HG02763 (cell line): ENCODE measurements around the gene CHPF.
A peak's percentile ranks its signal among the peaks of the same experiment; 100 is the strongest.

ENCODE experiments used
- ATAC-seq: cut with Tn5 transposase; IDR thresholded peaks from one replicate; pipeline ENCODE4 v1.9.1; 2021; ENCODE audit warnings: mild to moderate bottlenecking, moderate library complexity; ENCODE audit not compliant: unreplicated experiment

Gene CHPF

GRCh38 chr2:219552382-219553167 lies 9.0 kb upstream of the CHPF start:
- peak; percentile 82 for ATAC-seq

DNA sequence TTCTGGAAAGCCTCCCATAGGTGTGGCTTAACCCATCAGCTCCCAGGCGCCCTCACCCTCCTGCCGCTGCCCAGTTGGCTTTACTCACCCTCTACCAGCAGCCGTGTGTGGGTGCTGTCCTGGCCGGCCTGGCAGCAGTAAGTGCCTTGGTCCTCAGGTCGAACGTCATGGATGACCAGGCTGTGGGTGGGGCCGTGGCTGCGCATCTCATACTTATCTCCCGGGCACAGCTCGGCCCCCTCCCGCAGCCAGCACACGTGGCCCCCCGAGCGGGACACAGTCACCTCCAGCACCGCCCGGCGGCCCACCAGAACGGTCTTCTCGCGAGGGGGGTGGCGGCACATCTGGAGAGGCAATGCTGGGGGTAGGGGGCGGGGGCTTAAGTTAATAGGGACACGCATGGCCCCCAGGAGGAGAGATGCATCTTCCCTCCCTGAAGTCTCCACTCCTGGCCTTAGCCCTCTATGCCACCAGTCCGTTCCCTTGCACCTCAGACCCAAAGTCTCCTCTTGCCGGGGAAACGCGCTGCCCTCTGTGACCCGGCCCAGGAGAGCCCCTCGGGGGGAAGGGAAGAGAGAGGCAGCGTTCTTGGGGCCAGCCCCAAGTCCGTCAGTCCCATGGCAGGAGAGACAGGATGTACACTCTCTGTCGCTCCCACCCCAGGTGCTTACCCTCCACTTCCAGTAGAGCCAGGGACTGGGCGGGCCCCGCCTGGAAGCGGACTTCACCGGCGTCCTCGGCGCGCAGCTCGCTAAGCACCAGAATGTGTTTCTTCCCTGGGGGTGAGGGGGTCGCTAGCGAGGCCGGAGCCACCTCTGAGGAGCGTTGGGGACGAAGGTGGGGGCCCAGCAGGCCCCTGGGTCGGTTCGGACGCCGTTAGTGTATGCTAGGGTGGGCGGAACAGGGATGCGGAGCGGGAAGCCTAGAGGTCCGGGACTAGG lies 8.1 kb upstream of the CHPF start:
- ATAC-seq, result peak; percentile 18

GRCh38 chr2:219549619-219550018 lies 6.0 kb upstream of the CHPF start:
- no peak for ATAC-seq

- no peak for ATAC-seq
These were observed 5.4 kb upstream of the CHPF start for GRCh38 chr2:219548990-219549389.

DNA sequence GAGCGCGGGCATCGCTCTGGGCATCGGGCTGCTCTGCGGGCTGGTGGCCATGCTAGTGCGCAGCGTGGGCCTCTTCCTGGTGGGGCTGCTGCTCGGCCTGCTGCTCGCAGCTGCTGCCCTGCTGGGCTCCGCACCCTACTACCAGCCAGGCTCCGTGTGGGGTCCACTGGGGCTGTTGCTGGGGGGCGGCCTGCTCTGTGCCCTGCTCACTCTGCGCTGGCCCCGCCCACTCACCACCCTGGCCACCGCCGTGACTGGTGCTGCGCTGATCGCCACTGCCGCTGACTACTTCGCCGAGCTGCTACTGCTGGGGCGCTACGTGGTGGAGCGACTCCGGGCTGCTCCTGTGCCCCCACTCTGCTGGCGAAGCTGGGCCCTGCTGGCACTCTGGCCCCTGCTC lies 4.0 kb upstream of the CHPF start:
- ATAC-seq, result no peak

GRCh38 chr2:219545943-219546352 lies 2.3 kb upstream of the CHPF start:
- ATAC-seq, result no peak

DNA sequence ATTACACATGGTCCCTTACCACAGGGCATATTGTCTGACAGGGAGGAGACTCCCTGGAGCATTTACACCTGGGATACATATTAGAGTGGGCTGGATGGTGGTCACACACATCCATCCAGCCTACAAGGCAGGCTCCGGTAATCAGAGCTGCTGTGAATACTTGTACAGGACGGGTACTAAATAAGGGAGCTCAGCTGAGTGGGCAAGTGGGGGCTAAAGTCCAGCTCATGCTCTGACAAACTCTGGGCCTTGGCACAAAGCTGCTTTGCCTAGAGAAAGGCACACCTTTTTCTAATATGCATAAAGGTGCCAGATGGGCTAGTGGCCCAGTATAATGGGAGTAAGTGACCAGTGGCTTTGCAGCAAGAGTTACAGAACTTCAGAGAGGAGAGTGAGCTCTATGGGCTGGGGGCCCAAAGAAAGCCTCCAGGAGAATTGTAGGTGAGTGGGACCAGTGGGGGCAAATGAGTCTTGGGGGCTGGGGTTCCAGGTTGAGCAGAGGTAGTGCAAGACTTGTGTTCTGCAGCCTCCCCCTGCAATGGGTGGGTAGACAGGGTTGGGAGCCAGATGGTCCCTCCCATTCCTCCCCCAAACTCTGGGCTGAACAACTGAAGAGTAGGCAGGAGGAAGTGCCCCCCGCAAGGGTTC lies 1.8 kb upstream of the CHPF start:
- ATAC-seq, result no peak

DNA sequence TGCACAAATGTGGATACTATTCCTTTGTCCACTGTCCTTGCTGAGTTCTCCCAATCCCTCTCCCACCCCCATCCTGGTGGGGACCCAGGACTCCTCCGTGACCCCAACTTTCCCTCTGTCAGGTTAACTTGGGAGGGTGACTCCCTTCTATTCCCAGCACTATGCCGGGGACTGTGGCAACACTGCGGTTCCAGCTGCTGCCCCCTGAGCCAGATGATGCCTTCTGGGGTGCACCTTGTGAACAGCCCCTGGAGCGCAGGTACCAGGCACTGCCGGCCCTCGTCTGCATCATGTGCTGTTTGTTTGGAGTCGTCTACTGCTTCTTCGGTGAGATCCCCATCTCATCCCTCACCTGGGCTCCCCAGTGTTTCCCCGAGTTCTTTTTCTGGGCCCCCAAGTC lies 958 bp upstream of the CHPF start:
- ATAC-seq, result no peak

DNA sequence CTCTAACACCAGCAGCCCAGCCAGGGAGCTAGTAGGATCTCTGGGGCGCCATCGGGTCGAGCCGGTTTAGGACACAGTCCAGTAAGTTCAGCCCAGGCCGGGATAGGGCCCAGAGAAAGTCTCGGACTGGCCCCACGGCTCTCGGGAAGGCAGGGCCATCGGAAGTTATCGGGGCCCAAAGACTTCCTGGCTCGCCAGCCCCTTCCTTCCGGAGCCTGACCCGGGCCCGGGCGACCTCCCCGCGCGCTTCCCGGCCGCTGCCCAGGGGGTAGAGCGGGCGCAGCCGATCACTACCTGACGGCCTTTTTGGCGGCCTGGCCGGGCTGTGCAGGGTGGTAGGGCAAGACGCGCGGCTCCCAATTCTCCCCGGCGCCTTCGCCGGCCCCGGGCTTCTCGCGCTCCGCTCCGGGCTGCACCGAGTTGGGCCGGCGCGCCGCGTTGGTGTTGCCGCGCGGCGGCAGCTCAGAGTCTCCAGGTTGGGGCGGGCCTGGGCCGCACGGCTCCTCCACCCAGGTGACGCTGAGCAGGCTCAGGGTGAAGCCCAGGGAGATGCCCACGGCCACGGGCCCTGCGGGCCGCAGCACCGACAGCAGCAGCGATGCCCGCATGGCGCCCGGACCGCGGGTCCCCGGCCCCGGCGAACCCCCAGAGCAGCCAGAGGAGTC lies 546 bp downstream of the CHPF start:
- peak; percentile 25 for ATAC-seq

DNA sequence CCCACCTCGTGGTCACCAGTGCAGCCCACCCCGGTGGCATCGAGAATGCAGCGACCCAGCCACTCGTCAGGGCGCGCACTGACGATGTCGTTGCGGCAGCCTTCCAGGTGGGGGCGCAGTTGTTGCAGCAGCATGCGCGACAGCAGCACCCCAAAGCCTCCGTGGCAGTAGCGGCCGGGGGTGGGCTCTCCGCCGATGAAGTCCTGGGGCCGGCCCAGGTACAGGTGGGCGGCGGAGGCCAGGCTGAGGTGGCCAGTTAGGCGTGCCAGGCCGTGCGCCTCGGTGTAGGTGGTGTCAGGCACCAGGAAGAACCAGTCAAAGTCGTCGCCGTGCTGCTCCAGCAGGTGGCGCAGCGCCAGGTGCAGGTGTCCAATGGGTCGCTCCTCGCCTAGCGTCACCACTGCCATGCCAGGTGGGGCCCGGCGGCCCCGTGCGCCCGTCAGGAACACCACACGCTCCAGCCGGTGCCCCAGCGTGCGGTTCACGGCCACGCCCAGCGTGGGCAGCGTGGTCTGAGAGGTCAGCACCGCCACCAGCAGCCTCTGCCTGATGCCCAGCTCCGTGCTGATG lies 1.9 kb downstream of the CHPF start:
- peak; percentile 43 for ATAC-seq

DNA sequence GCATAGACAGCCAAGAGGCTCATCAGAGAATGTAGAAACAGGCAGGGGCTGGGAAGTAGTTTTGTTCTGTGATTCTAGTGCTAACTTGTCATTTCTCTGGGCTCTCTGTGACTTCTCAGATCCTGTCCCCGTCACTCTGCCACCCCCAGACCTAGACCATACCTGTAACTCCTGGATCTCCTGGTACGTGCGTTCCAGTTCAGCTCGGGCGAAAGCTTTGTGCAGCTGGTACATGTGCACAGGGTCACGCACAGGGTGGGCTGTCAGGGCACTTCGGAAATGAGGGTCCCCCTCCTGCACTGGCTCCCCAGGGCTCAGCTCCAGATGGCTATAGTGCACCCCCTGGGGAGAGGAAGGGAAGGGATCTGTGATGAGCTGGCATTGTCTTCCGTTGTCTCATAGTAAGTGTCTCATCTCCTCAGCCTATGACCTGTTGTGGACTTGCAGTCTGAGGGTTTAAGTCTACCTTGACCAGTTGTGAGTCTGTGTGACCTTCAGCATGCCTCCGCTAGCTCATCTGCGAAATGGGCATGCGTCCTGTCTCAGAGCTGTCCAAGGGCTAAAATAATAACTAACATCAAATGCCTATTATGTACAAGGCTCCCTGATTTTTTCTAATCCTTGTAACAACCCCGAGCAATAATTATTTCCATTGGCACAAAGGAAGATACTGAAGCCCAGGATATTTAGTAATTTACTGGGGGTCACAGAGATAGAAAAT lies 2.7 kb downstream of the CHPF start:
- no peak for ATAC-seq

- no peak for ATAC-seq
These were observed 3.5 kb downstream of the CHPF start for GRCh38 chr2:219539926-219540678.

DNA sequence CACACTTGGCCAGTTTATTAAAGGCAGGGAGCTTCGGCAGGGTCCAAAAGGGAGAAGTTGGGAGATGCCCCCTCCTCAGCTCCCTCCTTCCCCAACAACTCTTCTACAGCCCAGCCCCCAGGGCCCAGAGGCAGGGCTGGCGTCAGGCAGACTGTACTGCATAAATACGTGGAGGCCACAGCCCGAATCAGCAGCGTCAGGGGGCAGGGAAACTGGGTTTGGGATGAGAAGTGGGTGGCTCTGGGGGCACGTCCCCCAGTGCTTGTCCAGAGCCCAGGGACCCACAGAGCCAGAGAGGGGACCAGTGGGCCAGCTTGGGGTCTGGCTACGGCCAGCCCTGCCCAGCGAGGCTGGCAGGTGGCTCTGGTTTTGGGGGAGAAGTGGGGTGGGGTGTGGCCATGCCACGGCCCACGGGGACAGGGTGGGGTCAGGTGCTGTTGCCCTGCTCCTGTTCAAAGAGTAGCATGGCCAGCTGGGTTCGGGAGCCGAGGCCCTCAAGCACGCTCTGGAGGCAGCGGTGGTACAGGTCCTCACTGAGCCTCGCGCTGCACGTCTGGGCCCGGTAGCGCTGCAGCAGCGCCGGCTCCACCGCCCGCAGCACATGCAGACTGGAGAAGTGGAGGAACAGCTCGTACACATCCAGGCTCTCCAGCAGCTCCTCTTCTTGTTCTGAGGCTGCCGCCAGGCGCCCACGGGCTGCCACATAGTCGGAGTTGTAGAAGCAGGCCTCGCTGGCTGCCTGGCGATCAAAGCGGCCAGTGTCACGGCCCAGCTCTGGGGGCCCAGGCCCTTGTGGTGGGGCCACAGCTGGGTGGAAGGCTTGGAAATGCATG lies 4.4 kb downstream of the CHPF start:
- no peak for ATAC-seq

- ATAC-seq, result no peak
These were observed 5.1 kb downstream of the CHPF start for GRCh38 chr2:219538504-219538951.

DNA sequence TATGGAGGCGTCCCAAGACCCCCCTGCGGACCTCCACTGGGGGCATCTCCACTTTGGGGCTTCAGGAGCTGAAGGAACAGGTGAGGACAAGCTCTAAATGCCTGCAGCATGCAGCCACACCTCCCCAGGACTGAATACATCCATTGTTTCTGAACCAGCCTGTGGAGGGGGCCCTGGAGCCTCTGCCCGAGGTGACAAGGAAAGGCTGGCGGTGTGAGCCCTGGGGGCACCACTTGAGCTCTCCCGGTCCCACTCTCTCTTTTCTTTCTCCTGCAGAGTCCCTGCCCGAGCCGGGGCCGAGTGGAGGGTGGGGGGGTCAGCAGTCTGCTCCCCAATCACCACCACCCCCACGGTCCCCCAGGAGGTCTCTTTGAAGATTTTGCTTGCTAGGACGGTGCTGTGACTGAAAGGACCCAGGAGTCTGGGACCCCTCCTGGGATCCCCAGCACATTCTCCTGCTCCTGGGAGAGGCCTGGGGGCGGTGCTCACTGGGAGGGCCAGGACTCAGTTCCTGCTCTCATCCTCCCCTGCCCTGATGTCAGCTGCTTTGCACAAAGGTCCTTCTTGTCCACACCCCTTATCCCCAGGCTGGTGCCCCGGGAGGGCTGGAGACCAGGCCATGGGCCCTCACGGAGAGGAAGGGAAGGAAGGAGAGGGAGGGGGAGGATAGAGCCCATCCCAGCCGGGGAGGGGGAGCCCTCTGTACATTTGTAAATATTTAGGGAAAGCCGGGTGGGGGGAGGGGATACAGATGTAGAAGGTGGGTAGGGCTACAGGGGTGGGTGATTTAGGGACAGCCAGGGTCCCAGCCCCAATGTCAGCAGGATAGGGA lies 5.7 kb downstream of the CHPF start:
- ATAC-seq, result no peak

DNA sequence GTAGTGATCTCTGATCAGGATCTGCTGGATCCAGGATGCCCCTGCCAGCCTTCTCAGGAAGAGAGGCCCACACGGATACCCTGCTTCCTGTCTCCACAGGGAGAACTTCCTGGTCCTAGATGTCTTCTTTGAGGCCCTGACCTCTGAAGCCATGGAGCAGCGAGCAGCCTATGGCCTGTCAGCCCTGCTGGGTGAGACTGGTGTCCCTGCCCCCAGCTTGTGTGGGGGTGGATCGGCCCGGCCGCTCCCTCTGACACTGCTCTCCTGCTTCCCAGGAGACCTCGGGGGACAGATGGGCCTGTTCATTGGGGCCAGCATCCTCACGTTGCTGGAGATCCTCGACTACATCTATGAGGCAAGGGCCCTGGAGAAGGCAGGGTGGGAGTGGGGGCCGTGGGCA lies 6.6 kb downstream of the CHPF start:
- no peak for ATAC-seq

DNA sequence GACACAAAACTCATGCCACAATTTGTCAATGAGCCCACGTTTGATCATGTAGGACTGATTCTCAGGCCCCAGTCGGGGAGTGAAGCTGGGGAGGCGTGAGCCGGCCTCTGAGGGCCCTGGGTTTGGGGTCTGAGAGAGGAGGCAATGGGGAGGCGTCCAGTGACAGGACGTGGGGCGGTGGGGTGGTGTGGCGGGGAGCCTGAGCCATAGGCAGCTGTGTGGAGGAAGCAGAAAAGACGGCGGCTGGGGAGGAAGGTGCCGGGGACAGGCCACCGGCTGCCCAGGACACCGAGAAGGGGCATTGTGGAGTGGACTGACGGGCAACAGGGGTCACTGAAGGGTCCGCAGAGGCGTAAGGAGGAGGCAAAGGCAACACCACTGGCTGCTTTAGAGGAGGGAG lies 7.2 kb downstream of the CHPF start:
- ATAC-seq, result no peak
